Measurements from ENCODE around the gene ANKRD11.

The ANKRD11 gene

DNA sequence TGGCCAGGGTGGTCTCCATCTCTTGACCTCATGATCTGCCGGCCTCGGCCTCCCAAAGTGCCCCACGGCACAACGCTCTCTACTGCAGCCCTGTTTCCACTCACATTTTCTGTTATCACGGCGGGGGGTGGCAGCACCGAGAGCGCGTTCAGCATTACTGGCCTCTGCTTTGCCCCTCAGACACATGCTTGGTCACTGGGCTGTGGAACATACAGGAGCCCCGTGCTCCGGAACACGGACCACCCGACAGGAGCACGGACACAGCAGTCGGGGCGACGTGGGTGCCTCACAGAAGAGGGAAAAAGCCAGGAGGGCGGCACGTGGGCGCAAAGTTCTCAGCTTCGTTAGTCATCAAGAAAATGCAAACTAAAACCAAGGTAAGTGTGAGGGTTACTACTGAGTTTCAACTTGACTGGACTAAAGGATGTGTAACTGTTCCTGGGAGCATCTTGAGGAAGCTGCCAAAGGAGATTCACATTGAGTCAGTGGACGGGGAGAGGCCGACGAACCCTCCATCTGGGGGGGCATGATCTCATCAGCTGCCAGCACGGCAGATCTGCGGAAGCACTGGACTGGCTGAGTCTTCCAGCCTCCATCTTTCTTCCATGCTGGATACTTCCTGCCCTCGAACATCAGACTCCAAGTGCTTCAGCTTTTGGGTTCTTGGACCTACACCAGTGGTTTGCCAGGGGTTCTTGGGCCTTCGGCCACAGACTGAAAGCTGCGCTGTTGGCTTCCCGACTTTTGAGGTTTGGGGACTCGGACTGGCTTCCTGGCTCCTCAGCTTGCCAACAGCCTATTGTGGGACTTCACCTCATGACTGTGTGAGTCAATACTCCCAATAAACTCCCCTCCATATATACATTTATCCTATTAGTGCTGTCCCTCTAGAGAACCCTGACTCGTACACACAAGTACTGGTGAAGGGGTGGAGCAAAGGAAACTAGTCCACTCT is 166.0 kb downstream of the ANKRD11 start:
- no peak for DNase-seq

DNA sequence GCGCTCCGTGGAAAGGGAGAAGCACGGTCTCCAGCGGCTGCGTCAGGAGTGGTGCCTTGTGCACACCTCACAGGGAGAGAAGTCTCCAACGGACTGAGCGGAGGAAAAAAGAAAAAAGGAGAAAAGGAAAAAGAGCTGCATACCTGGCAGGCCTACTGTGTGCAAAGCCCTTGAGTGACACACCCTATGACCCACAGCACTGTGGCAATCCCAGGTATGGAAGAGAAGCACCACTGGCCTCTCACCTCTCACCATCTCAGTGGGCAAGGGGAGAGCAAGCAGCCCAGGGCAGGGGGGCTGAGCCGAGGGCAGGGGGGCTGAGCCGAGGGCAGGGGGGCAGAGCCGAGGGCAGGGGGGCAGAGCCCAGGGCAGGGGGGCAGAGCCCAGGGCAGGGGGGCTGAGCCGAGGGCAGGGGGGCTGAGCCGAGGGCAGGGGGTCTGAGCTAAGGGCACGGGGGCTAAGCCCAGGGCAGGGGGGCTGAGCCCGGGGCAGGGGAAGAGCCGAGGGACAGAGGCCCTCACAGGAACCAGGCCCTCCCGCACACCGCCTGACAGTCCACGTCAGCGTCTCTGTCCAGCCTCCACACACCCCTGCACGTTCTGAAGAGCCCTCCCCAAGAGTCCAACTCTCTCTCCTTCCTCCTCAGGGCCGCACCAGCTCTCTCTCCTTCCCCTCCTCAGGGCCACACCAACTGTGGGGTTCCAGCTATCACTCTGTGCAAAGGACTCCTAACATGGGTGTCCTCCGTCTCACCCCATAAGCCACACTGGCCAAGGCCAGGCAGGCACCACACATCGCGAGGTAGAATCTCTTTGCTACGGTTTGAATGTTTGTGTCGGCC is 167.0 kb downstream of the ANKRD11 start:
- no peak for DNase-seq

DNA sequence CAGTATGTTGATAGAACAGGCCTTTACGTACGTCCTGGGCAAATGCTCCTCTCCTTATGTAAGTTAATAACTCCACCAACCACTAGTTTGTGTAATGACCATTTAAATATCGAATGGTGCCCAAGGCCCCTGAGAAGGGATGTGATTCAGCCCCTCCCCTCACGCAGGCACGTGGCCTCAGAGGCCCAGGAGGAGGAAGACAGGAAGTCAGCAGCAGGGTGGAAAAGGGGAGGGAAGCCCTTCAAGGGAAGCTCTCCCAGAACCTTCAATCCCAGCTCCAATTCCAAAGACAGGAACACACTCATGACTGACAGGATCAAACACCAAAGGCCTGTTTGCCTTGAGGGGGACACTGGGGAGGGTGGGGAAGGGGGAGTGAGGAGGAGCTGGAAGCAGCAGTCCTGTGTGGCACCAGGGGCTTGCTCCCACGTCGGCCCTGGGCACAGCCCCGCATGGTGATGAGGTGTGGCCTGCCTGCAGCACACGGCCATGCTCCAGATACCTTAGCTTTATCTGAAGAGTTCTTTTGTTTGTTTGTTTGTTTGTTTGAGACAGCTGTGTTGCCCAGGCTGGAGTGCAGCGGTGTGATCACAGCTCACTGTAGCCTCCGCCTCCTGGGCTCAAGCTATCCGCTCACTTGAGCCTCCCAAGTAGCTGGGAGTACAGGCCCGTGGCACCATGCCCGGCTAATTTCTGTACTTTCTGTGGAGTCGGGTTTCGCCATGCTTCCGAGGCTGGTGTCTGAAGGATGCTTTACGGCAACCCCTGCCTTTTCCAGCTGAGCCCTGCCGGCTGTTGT is 167.8 kb downstream of the ANKRD11 start:
- DNase-seq, result no peak

DNA sequence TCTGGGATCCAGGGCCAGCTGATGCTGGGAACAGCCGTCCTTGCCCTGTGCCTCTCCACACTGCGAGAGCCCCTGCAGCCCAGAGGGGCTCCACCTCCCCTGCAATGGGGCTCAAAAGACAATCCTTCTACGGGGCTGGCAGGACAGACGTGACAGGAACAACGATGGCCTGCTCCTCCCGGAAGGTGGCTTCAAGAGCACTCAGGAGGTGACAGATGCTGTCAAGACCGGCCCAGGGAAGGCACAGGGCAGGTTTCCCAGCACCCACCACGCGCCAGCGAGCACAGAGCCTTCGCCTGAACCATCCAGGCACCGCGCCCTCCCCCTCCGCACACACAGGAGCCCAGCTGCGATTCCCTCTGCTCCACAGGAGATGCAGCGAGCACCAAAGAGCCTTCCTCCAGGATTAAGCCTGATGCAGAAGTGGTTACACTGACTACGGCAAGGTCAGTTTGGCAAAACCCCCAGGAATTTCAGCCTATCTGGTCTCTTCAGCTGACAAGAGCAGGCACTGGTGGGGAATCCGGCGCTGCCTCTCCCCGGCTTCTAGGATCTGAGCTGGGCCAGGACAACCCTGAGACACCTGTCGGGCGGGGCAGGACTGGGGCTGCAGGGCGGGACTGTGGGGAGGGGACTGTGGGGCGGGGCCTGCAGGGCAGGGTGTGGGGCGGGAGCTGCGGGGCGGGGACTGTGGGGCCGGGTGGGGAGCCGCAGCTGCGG is 169.4 kb downstream of the ANKRD11 start:
- DNase-seq, result no peak

DNA sequence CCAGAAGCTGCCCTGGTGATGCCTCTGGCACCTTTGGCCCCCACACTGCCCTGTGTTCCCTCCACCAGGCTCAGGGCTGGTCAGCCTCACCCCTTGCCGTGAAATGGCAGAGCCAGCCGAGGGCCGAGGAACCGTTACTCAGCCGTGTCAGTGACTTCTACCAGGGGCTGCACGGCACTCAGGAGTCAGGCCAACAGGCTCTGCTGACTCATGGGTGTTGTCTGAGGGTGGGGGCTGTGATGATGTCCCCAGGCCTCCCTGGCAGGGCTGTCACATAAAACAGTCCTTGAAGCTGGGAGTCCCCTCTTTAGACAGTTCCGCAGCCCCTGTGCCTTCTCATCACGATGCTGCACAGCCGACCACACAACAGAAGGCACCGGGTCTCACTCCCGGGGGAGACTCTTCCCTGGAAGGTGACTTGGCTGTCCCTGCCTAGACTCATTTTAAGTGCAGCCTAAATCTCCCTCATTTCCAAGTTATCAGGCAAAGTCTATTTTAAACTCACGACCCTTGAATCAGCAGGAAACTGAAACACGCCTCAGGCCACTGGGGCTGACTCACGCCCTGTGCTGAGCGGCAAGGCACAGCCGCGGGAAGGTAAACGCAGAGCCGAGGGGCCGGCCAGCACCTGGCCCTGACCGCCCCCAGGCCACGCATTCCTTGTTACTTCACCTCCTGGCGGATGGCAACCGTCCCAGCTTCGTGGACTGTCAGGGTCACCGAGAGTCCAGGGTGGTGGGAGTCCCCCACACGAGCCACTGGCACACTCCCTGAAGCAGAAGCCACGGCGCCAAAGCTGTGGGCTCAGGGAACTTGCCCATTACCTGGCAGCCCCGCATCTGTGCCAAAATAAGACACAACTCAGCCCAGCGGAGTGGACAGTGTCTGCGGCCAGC is 170.2 kb downstream of the ANKRD11 start:
- no peak for DNase-seq

DNA sequence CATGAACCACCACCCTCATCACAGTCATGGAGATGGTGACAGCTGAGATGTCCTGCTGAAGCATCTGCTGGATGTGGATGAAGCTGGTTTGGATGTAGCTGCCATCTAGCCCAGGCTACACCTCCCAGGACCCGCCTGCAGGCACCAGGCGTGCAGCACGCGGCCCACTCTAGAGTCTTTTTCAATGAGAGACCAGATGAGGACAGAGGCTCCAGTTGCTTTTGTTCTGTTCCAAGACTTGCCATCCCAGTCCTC is 170.8 kb downstream of the ANKRD11 start:
- DNase-seq, result no peak

DNA sequence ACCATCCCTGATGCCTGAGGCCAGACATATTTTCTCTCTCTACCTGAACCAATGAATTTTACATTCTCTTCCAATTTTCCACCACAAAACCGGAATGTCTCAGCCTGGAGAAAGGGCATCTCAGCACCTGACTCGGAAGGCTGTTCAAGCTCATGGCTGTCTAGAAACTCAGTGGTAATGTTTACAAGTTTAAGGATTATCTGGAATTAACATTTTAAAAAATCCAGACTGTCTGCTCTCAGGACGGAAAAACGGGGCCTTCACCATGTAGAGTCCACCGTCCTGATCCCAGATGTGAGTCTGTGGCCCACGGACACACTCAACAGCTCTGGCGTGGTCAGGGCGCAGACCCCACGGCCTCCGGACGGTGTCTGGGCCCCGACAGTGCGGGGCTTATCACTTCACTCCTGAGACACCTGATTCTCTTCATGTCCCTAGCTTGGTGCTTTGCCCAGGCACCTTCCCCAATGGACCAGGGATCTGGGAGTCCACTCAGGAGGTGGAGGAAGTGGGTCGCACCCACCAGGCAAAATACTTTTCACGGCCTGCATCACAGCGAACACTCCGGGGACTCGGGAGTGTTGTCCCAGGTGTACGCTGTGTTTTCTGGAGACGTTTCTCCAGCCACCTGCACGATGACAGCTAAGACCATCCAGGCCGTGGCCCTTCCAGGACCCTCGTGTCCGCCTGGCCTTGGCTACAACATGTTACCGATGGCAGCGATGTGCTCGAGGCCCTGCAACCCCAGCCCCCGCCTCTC is 171.3 kb downstream of the ANKRD11 start:
- DNase-seq, result no peak

DNA sequence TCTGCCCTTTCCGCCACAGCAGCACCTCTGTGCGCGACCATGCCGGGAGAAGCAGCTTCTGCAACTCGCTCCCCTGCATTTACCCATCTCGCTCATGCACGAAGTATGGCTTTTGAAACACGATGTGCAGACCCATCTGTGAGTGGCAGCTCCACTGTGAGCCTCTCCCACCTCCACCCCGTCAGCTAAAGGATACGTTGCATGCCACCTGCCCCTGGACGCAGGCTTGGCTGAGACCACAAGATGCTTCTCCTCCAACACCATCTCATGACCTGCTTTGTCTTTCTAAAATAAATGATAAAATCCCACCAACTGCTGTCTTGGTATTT is 172.0 kb downstream of the ANKRD11 start:
- DNase-seq, result no peak

DNA sequence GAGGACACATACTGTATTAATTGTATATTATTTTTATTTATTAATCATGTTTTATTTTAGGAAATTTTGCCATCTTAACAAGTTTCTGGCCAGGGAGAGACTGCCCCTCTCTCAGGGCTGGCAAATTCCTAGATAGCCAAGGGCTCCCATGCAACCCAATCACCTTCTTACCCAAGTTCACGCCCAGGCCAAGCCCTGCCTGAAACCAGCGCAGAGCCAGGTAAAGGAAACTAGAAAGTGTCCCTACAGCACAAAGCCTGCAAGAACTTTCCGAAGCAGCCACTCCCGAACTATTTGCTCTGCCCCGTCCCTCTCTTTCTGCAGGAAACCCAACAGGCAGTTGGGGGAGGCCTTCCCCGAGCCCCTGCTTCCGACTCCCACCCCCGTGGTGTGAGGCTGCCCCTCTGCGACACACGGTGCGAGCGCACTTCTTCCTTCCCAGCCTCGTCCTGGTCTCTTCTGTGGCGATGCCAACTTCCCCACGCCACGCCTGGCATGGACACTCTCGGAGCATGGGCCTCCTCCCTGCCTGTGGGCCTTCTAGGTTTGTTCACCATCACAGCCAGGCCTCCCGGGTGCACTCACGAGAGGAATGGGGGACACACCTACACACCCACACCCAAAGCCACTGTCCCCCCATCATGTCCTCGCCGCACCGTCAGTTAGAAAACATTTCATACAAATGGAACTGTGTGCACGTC is 172.5 kb downstream of the ANKRD11 start:
- DNase-seq, result no peak

DNA sequence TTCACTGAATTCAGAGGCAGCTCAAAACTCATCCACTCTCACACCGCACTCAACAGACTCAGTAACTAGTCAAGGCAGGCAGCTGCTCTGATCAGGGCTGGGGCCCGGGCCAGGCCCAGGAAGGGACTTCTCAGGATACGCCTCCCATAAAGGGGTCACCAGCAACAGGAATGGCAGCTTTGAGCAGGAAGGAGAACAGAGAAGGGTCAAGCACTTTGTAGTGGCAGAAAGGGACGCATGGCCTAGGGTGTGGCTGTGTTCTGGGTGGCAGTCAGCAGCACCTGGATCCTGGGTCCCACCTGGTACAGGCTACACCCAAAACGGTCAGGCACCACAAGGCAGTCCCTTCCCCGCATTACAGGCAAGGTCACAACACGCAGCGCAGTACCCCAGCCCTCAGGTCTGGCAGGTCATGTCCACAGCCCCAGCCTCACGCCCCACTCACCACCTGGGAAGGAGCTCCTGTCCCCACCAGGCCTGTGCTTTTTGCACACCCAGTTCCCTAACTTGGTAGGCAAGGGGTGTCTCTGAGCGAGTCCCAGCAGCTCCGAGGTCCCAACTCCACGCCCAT is 173.2 kb downstream of the ANKRD11 start:
- DNase-seq, result no peak

DNA sequence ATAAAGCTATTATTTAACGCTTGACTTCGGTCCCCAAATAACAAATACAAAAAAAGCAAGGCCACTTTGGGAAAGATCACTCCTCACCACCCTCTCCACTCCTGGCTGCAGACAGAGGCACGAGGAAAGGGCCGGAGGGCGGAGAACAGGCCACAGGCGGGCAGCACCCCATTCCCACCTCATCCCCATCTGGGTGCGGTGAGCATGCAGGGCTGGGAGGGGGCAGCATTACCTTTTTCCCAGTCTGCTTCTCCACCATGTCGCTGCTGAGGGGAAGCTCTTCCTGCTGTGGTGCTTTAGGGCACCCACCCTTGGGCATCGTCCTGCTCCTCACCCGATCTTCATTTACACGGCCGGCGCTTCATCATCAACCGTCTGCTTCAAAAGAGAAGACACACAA is 173.7 kb downstream of the ANKRD11 start:
- DNase-seq, result no peak

DNA sequence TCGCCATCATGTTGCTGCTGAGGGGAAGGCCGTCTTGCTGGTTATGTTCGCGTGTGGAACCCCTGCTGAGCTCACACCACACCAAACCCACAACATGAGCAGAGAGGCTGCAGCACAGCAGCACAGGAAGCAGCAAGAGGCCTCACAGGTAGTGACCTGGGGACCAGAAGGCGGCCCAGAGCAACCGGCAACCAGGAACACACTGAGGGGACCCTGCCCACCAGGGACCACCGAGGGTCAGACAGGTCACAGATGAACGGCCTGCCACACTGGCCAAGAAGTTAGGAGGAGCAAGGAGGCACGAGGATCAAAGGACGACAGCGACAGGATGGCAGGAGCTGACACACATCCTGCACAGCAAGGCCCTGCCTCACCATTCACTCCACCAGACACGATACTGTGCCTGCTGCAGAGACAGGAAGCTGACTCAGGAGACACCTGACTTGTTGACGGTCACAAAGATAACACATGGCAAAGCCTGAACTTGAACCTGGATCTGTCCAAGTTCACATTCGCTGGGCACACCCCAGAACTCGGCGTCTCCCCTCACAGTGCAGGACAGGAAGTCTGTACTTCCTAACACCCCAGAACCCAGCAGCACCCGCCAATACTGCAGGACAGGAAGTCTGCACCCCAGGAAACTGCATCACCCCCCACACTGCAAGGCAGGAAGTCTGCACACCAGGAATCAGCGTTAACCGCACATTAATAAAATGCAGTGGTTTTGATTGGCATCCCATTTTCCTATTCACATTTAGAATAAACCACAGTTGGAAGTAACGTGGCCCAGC is 174.4 kb downstream of the ANKRD11 start:
- DNase-seq, result no peak

DNA sequence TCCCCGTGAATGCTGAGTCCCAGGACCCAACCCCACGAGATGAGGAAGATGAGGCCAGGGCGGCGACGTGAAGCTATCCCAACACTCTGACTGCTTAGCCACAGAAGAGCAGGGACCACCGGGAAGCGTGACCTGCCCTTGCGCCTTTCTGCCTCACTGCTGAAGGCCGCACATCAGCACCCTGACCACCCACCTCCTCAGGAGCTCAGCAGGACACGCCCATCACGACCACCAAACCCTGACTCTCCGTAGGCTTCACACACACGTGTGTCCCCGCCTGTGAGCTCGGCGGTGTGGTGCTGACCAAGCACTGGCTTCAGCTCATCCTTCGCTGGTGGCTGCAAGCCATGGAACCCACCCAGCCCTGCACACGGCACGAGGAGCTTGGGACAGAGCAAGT is 175.1 kb downstream of the ANKRD11 start:
- DNase-seq, result no peak

DNA sequence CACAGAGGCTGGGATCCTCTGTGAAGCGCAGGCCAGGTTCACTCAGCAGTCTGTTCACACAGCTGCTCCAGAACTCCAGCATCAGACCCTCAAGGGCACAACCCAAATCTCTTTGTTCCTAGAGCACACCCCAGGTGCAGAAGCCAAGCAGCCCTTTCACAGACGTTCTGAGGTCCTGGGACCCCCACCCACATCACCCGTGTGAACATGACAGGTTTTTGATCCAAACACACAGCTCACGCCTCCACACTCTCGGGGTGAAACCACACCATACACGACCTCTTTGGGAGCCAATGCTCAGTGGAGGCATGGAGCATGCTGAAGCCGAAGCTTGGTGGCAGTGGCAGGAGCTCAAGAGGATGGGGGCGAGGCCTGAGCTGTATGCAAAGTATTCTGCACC is 175.5 kb downstream of the ANKRD11 start:
- no peak for DNase-seq

DNA sequence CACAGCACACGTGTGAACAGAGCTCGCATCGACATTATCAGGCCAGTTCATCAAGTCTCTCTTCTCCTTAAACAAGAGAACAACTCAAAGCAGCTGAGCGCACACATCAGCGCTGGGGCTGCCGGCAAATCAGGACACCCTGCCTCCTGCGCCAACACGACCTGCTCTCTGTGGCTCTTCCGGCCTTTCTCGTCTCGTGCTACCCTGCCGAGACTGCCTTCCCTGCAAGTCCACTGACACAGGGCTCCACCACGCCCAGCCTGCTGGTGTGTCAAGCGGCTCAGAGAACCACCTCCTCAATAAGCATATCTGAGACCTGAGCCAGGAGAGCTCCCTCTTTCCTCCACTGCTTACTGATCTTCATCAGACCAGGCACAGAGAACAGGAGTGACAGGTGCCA is 176.0 kb downstream of the ANKRD11 start:
- no peak for DNase-seq

DNA sequence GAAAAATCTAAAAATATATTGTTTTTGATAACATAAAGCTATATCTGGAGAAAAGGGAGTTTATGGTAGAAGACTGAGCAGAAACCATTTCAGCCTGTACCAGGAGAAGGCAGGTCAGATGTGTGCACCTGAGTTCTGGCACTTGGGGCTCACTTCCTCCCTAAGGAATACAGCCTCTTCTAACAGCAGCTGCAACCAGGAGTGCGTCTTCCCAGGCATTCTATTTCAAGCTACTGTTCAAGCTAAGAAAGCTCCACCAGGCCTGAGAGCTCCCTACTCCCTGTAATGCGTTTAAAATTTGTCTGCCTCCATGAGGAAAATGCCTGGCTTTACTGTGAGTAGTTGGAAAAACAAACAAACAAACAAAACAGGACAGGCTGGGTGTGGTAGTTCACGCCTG is 176.8 kb downstream of the ANKRD11 start:
- DNase-seq, result no peak

DNA sequence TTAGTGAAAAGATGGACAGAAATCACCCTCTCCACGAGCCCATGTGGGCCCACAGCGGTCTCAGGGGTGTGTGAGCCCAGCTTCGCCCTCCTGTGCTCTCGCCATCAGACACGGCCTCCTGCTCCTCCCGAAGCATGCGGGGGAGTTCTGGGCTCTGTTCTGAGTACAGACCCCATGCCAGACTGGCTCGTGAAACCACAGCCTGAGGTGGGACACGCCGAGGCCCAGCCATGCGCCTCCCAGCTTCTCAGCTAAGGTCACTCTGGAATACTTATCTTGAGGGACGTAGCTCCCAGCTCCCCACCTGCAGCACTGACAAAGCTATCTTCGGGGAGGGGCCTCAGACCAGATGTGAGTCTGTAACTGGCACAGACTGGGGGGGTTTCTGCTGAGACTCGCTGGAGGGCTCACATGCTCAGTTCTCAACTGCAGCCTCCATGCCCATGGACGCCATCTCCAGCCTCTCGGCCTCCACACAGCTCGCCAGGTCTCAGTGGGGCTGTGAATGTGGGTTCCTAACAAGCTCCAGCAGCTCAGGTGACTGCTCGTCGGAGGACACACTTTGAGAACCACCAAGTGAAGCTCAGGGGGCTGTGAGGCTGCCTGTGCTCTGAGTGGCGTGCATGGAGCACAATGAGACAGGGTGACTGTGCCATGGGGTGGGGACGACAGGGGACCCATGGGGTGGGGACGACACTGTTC is 177.6 kb downstream of the ANKRD11 start:
- DNase-seq, result no peak

DNA sequence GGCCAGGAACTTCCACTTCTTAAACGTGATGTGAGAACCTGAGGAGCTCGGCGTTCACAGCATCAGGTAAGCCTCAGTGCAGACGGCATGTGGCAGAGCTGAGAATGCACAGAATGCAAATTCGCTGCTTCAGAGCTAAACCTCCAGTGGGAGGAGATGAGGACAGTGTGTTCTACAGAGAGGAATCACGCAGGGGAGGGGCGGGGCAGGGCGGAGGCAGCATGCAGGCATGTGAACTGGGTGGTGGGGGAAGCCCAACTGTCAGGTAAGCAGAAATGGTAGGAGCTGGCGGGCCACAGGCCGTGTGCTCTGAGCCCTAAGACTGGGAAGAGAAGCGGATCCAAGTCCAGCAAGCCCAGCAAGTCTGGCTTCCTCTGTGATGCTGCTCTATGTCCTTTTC is 178.2 kb downstream of the ANKRD11 start:
- no peak for DNase-seq

DNA sequence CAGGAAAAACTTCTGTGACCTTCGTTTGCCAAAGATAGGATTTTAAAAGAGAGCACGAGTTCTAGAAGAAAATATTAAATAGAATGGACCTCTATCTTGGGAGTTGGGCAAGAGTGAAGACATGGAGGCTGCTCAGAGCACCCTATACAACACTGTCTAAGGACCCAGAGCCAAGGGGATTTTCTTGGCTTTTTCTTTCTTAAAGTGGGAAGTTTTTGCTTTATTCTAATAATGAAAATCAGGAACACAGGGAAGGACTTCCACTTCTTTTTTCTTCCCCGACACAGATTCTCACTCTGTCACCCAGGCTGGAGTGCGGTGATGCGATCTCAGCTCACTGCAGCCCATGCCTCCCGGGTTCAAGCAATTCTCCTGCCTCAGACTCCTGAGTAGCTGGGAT is 178.7 kb downstream of the ANKRD11 start:
- DNase-seq, result no peak

Measured in NCI-H2081 treated with DMSO at 0.1 percent for 48 hours (cell line).